WTC11 (cell line): ENCODE results near the gene TMEM89. TPM values are rescaled to one million over a fixed set of nuclear protein-coding genes. Genes with fewer than 3 reads are reported as not detected.
A peak's percentile ranks its signal among the peaks of the same experiment; 100 is the strongest.

Experiments used
- ATAC-seq: fragments of 200-7000 bp; cut with Tn5 transposase; 2 replicates; pipeline ENCODE4 v1.10.0; 2021; ENCODE audit warnings: mild to moderate bottlenecking, moderate library complexity
- Bru-seq: library from RNA; stranded (reverse); fragments of 400-500 nt; gene quantifications from one replicate; lab custom pipeline; 2021; lab: Mats Ljungman, UMichigan
- CTCF ChIA-PET: fragments of 300-600 bp; sonication (Branson Sonifier 250); formaldehyde crosslinking; loops from one replicate; lab custom pipeline; 2021; ENCODE audit warnings: antibody characterized with exemption; lab: Charles Lee
- POLR2A ChIA-PET: fragments of 350-600 bp; sonication (Branson Sonifier 250); formaldehyde crosslinking; loops from one replicate; lab custom pipeline; 2021; ENCODE audit warnings: antibody characterized with exemption; lab: Charles Lee
- DNase-seq: peaks from one replicate; pipeline ENCODE4 v3.0.0; 2021; ENCODE audit warnings: low spot score
- H3K27ac Mint-ChIP-seq: 2 replicates; pipeline ENCODE4 v1.8.0; 2021; ENCODE audit warnings: mixed read lengths
- H3K27me3 Mint-ChIP-seq: 2 replicates; pipeline ENCODE4 v1.8.0; 2021; ENCODE audit warnings: low read depth, mild to moderate bottlenecking, moderate library complexity, mixed read lengths
- H3K36me3 Mint-ChIP-seq: 2 replicates; pipeline ENCODE4 v1.8.0; 2021; ENCODE audit warnings: mixed read lengths
- H3K4me1 Mint-ChIP-seq: 2 replicates; pipeline ENCODE4 v1.8.0; 2022; ENCODE audit warnings: mixed read lengths
- H3K4me3 Mint-ChIP-seq: 2 replicates; pipeline ENCODE4 v1.8.0; 2021; ENCODE audit warnings: mild to moderate bottlenecking, moderate library complexity, mixed read lengths
- H3K9me3 Mint-ChIP-seq: 2 replicates; pipeline ENCODE4 v1.8.0; 2021; ENCODE audit warnings: mixed read lengths
- AFF4 ChIP-seq: sonication (generic); formaldehyde crosslinking; IDR thresholded peaks from 2 replicates; pipeline ENCODE4 v1.8.1; 2023; ENCODE audit warnings: mild to moderate bottlenecking, missing genetic modification reagents, borderline replicate concordance
- ATF3 ChIP-seq: sonication (generic); formaldehyde crosslinking; conservative IDR thresholded peaks from 2 replicates; pipeline ENCODE4 v1.8.1; 2022; ENCODE audit warnings: mild to moderate bottlenecking, missing genetic modification reagents
- CDX4 ChIP-seq: fragments of 250-450 bp; sonication (Bioruptor Pico); IDR thresholded peaks from 2 replicates; pipeline ENCODE4 v1.9.0; 2021; ENCODE audit warnings: moderate library complexity, mild to moderate bottlenecking, inconsistent platforms, borderline replicate concordance
- CREB1 ChIP-seq: sonication (generic); formaldehyde crosslinking; IDR thresholded peaks from 2 replicates; pipeline ENCODE4 v1.8.0; 2023; ENCODE audit warnings: mild to moderate bottlenecking, missing genetic modification reagents
- E2F4 ChIP-seq: sonication (generic); formaldehyde crosslinking; IDR thresholded peaks from 2 replicates; pipeline ENCODE4 v1.8.1; 2022; ENCODE audit warnings: low read depth, mild to moderate bottlenecking, moderate library complexity, missing genetic modification reagents, borderline replicate concordance
- ERG ChIP-seq: fragments of 250-450 bp; sonication (Bioruptor Pico); IDR thresholded peaks from 2 replicates; pipeline ENCODE4 v1.8.0; 2021; ENCODE audit warnings: mild to moderate bottlenecking
- FOXP1 ChIP-seq: sonication (generic); formaldehyde crosslinking; IDR thresholded peaks from 2 replicates; pipeline ENCODE4 v1.8.0; 2022; ENCODE audit warnings: missing genetic modification reagents, mild to moderate bottlenecking, moderate library complexity, borderline replicate concordance
- IRF2 ChIP-seq: sonication (generic); formaldehyde crosslinking; IDR thresholded peaks from 2 replicates; pipeline ENCODE4 v1.8.0; 2022; ENCODE audit warnings: low read depth, missing genetic modification reagents, borderline replicate concordance
- JUN ChIP-seq: sonication (generic); formaldehyde crosslinking; IDR thresholded peaks from 2 replicates; pipeline ENCODE4 v1.8.0; 2023; ENCODE audit warnings: mild to moderate bottlenecking, missing genetic modification reagents
- MXD4 ChIP-seq: fragments of 250-450 bp; sonication (Bioruptor Pico); IDR thresholded peaks from 2 replicates; pipeline ENCODE4 v1.8.0; 2021; ENCODE audit warnings: mild to moderate bottlenecking, moderate library complexity, borderline replicate concordance
- MYBL2 ChIP-seq: sonication (generic); formaldehyde crosslinking; IDR thresholded peaks from 2 replicates; pipeline ENCODE4 v1.8.1; 2023; ENCODE audit warnings: mild to moderate bottlenecking, moderate library complexity, missing genetic modification reagents
- NFYB ChIP-seq: sonication (generic); formaldehyde crosslinking; conservative IDR thresholded peaks from 2 replicates; pipeline ENCODE4 v1.8.0; 2022; ENCODE audit warnings: low read depth, missing genetic modification reagents
- NR1H2 ChIP-seq: sonication (generic); formaldehyde crosslinking; IDR thresholded peaks from 2 replicates; pipeline ENCODE4 v1.9.0; 2021; ENCODE audit warnings: mild to moderate bottlenecking, moderate library complexity, missing genetic modification reagents
- OVOL2 ChIP-seq: fragments of 250-450 bp; sonication (Bioruptor Pico); IDR thresholded peaks from 2 replicates; pipeline ENCODE4 v1.9.0; 2021; ENCODE audit warnings: mild to moderate bottlenecking, borderline replicate concordance
- RORB ChIP-seq: fragments of 250-450 bp; sonication (Bioruptor Pico); IDR thresholded peaks from 2 replicates; pipeline ENCODE4 v1.9.0; 2021; ENCODE audit warnings: mild to moderate bottlenecking
- SMAD4 ChIP-seq: sonication (generic); formaldehyde crosslinking; IDR thresholded peaks from 2 replicates; pipeline ENCODE4 v1.8.0; 2022; ENCODE audit warnings: mild to moderate bottlenecking, missing genetic modification reagents
- TCF7 ChIP-seq: sonication (generic); formaldehyde crosslinking; IDR thresholded peaks from 2 replicates; pipeline ENCODE4 v1.8.0; 2022; ENCODE audit warnings: mild to moderate bottlenecking, low read depth, missing genetic modification reagents, moderate library complexity
- USF1 ChIP-seq: sonication (generic); formaldehyde crosslinking; IDR thresholded peaks from 2 replicates; pipeline ENCODE4 v1.8.0; 2022; ENCODE audit warnings: mild to moderate bottlenecking, missing genetic modification reagents
- USF2 ChIP-seq: sonication (generic); formaldehyde crosslinking; IDR thresholded peaks from 2 replicates; pipeline ENCODE4 v1.8.1; 2023; ENCODE audit warnings: mild to moderate bottlenecking, missing genetic modification reagents, moderate library complexity
- ZBTB43 ChIP-seq: sonication (generic); formaldehyde crosslinking; IDR thresholded peaks from 2 replicates; pipeline ENCODE4 v1.8.1; 2023; ENCODE audit warnings: mild to moderate bottlenecking, missing genetic modification reagents
- ZNF416 ChIP-seq: fragments of 250-450 bp; sonication (Bioruptor Pico); IDR thresholded peaks from 2 replicates; pipeline ENCODE4 v1.9.0; 2021; ENCODE audit warnings: mild to moderate bottlenecking, inconsistent platforms
- long read RNA-seq, 3 experiments: library from RNA in 1 of 3; library from capped mRNA in 1 of 3; library from polyadenylated mRNA in 1 of 3; unstranded in 2 of 3; stranded (forward) in 1 of 3; transcript quantifications; one replicate each; pipeline ENCODE4 v2.0.0, GENCODE V29; 2021
- total RNA-seq: library from RNA; stranded (reverse); gene quantifications from 3 replicates; pipeline ENCODE4 v1.2.3, GENCODE V29; 2021

TMEM89 gene
- total RNA-seq, result 0.53 to 0.66 TPM in 2 of 3 replicates, not detected in the other
- Bru-seq, nascent RNA, result percentile 18 among the genes with signal in this experiment
- long read RNA-seq, experiment 1, result 0 reads
- long read RNA-seq, experiment 2, result 0 reads
- long read RNA-seq, experiment 3, result 0 reads

GRCh38 chr3:48621461-48621869 lies at the start of gene TMEM89:
Gene TMEM89, minus strand, starts transcription at chr3:48621769. Its CDS starts 13 bp downstream, at chr3:48621756.
- peaks cover 7% of the 10 kb centered on the region for H3K27me3 Mint-ChIP-seq
- H3K4me1 Mint-ChIP-seq, result peaks cover 7% of the 10 kb centered on the region
- TF ChIP-seq TCF7 (CRISPR knock-in tag) (no peak), ERG (no peak), RORB (CRISPR knock-in tag) (no peak), CDX4 (CRISPR knock-in tag) (no peak), ZBTB43 (CRISPR knock-in tag) (no peak), NFYB (CRISPR knock-in tag) (no peak)
- peaks cover 29% of the 10 kb centered on the region for H3K36me3 Mint-ChIP-seq
- H3K9me3 Mint-ChIP-seq, result peaks cover 17% of the 10 kb centered on the region
- ChIA-PET POLR2A (interaction anchor here (1.0 kb wide), 1 partner anchor 14 kb away, joined by 3 read pairs; the partner anchor contains the start of gene SLC26A6), CTCF (no interaction called here)
- no peak within 1 kb of the TSS; the same call in 1 of the 2 replicates for H3K27ac Mint-ChIP-seq
- ATAC-seq, result no peak
- H3K4me3 Mint-ChIP-seq, result no peak within 1 kb of the TSS
- no peak for DNase-seq

- peak overlapping the region; percentile 99 for H3K27ac Mint-ChIP-seq
- TF ChIP-seq FOXP1 (no peak), CREB1 (CRISPR knock-in tag) (no peak), USF2 (CRISPR knock-in tag) (no peak), SMAD4 (CRISPR knock-in tag) (no peak), MYBL2 (no peak), AFF4 (CRISPR knock-in tag) (no peak), ATF3 (CRISPR knock-in tag) (no peak), E2F4 (CRISPR knock-in tag) (no peak), MXD4 (CRISPR knock-in tag) (no peak), JUN (CRISPR knock-in tag) (no peak), IRF2 (CRISPR knock-in tag) (no peak), OVOL2 (CRISPR knock-in tag) (no peak), USF1 (no peak), ZNF416 (CRISPR knock-in tag) (no peak), NR1H2 (CRISPR knock-in tag) (no peak)
Observed at GRCh38 chr3:48664929-48665328, 43.4 kb upstream of the TMEM89 start.

More at GRCh38 chr3:48664929-48665328, 43.4 kb upstream of the TMEM89 start:
- peaks cover 14% of the 10 kb centered on the region for H3K4me1 Mint-ChIP-seq
- DNase-seq, result no peak
- 0 out of 2 replicates have a peak, but pooled peaks cover 4% of the 10 kb centered on the region for H3K9me3 Mint-ChIP-seq
- CTCF ChIA-PET, result interaction anchor here (0.7 to 5.2 kb wide), 13 partner anchors 9 to 342 kb away, joined by 3 to 51 read pairs (median 6); partner anchors contain the start of genes NCKIPSD, SLC26A6 and WDR6
- no peak for ATAC-seq
- H3K4me3 Mint-ChIP-seq, result no peak overlapping the region
- peaks cover 20% of the 10 kb centered on the region for H3K36me3 Mint-ChIP-seq
- no peaks in the 10 kb centered on the region for H3K27me3 Mint-ChIP-seq
- POLR2A ChIA-PET, result interaction anchor here (1.5 to 4.4 kb wide), 3 partner anchors 19 to 52 kb away, joined by 8 to 41 read pairs (median 25); partner anchors contain the start of genes IP6K2 and SLC26A6
